IMR-90 (cell line): ENCODE measurements around the gene CIT. TPM values are rescaled to one million over a fixed set of nuclear protein-coding genes. Genes with fewer than 3 reads are reported as not detected.

Experiments used
- ATAC-seq: fragments of 200-7000 bp; cut with Tn5 transposase; 2 replicates; pipeline ENCODE4 v1.9.1; 2020; ENCODE audit warnings: low read depth, mild to moderate bottlenecking, moderate library complexity
- BruUV-seq: library from RNA; stranded (reverse); fragments of 400-500 nt; replicated peaks from 2 replicates; lab custom pipeline; 2021; lab: Mats Ljungman, UMichigan
- CTCF ChIA-PET: fragments of 300-600 bp; formaldehyde crosslinking; extraction: SDS; loops from one replicate; lab custom pipeline; 2021; ENCODE audit warnings: antibody characterized with exemption; lab: Yijun Ruan, JAX
- POLR2A ChIA-PET: fragments of 300-600 bp; sonication (Branson Sonifier 250); formaldehyde crosslinking; loops from one replicate; lab custom pipeline; 2022; ENCODE audit warnings: antibody characterized with exemption; ENCODE audit not compliant: unreplicated experiment; lab: Charles Lee
- DNase-seq: peaks from one replicate; pipeline ENCODE4 v3.0.0; 2013
- H2AFZ ChIP-seq: replicated peaks from 2 replicates; pipeline ENCODE3; 2013; ENCODE audit warnings: low read length, mild to moderate bottlenecking; ENCODE audit not compliant: poor library complexity
- H2AK5ac ChIP-seq: 2 replicates; pipeline ENCODE4 v1.6.1; 2013; ENCODE audit warnings: low read depth, low read length, inconsistent platforms
- H2AK9ac ChIP-seq: replicated peaks from 2 replicates; pipeline ENCODE3; 2013; ENCODE audit warnings: mild to moderate bottlenecking, low read depth, low read length, moderate library complexity; ENCODE audit not compliant: poor library complexity
- H2BK120ac ChIP-seq: 2 replicates; pipeline ENCODE4 v1.6.1; 2013; ENCODE audit warnings: low read depth, low read length, inconsistent platforms
- H2BK15ac ChIP-seq: 3 replicates; pipeline ENCODE4 v1.6.1; 2013; ENCODE audit warnings: low read depth, low read length, inconsistent platforms
- H2BK20ac ChIP-seq: 2 replicates; pipeline ENCODE4 v1.6.1; 2013; ENCODE audit warnings: low read depth, mild to moderate bottlenecking, inconsistent platforms, low read length, moderate library complexity
- H2BK5ac ChIP-seq: 2 replicates; pipeline ENCODE4 v1.6.1; 2013; ENCODE audit warnings: mild to moderate bottlenecking, low read depth, low read length, inconsistent platforms; ENCODE audit not compliant: poor library complexity, severe bottlenecking
- H3K14ac ChIP-seq: replicated peaks from 2 replicates; pipeline ENCODE4 v1.6.1; 2013; ENCODE audit warnings: low read depth, low read length, inconsistent platforms
- H3K18ac ChIP-seq: 2 replicates; pipeline ENCODE4 v1.6.1; 2013; ENCODE audit warnings: low read depth, low read length, control low read depth
- H3K23ac ChIP-seq: 2 replicates; pipeline ENCODE4 v1.6.1; 2013; ENCODE audit warnings: low read depth, low read length, inconsistent platforms
- H3K27ac ChIP-seq: 2 replicates; pipeline ENCODE4 v1.5.1; 2013; ENCODE audit warnings: mild to moderate bottlenecking, control low read depth, low read length; ENCODE audit not compliant: insufficient read depth
- H3K27me3 ChIP-seq: 2 replicates; pipeline ENCODE4 v1.6.1; 2013; ENCODE audit warnings: low read length; ENCODE audit not compliant: control insufficient read depth, insufficient read depth
- H3K36me3 ChIP-seq: 2 replicates; pipeline ENCODE4 v1.6.1; 2013; ENCODE audit warnings: low read length, mixed read lengths; ENCODE audit not compliant: control insufficient read depth, insufficient read depth
- H3K4ac ChIP-seq: 2 replicates; pipeline ENCODE4 v1.6.1; 2013; ENCODE audit warnings: low read depth, low read length, inconsistent platforms
- H3K4me1 ChIP-seq: 2 replicates; pipeline ENCODE4 v1.6.1; 2013; ENCODE audit warnings: low read length, mixed read lengths; ENCODE audit not compliant: control insufficient read depth, insufficient read depth
- H3K4me2 ChIP-seq: 2 replicates; pipeline ENCODE4 v1.6.1; 2013; ENCODE audit warnings: low read depth, mild to moderate bottlenecking, control low read depth, low read length, moderate library complexity
- H3K4me3 ChIP-seq: 2 replicates; pipeline ENCODE4 v1.5.1; 2013; ENCODE audit warnings: low read depth, mild to moderate bottlenecking, control low read depth, low read length, moderate library complexity; ENCODE audit not compliant: insufficient read depth
- H3K56ac ChIP-seq: 2 replicates; pipeline ENCODE4 v1.6.1; 2013; ENCODE audit warnings: low read length, inconsistent platforms; ENCODE audit not compliant: insufficient read depth; ENCODE audit errors: extremely low read depth
- H3K79me1 ChIP-seq, 2 experiments: 2 replicates each; pipeline ENCODE4 v1.6.1; 2013; ENCODE audit warnings: low read length in 2 of 2, inconsistent platforms in 1 of 2, low read depth in 1 of 2
- H3K9ac ChIP-seq: 2 replicates; pipeline ENCODE4 v1.6.1; 2013; ENCODE audit warnings: low read depth, low read length, control low read depth
- H3K9me1 ChIP-seq: 2 replicates; pipeline ENCODE4 v1.6.1; 2013; ENCODE audit warnings: low read length, inconsistent platforms; ENCODE audit not compliant: insufficient read depth
- H3K9me3 ChIP-seq: 2 replicates; pipeline ENCODE4 v1.6.1; 2013; ENCODE audit warnings: low read length; ENCODE audit not compliant: control insufficient read depth, insufficient read depth
- H4K20me1 ChIP-seq: 2 replicates; pipeline ENCODE4 v1.6.1; 2013; ENCODE audit warnings: low read length, inconsistent platforms; ENCODE audit not compliant: insufficient read depth
- H4K5ac ChIP-seq: 2 replicates; pipeline ENCODE4 v1.6.1; 2013; ENCODE audit warnings: mild to moderate bottlenecking, low read depth, low read length, control low read depth
- H4K8ac ChIP-seq, 2 experiments: 2 replicates each; pipeline ENCODE4 v1.6.1; 2013; ENCODE audit warnings: low read depth in 2 of 2, low read length in 2 of 2, control low read depth in 1 of 2, inconsistent platforms in 1 of 2
- H4K91ac ChIP-seq: 2 replicates; pipeline ENCODE4 v1.6.1; 2013; ENCODE audit warnings: low read depth, low read length, inconsistent platforms; ENCODE audit not compliant: insufficient read depth
- SMC3 ChIP-seq: fragments of 150-350 bp; IDR thresholded peaks from 2 replicates; pipeline ENCODE4 v1.6.1; 2016; ENCODE audit warnings: low read depth, mild to moderate bottlenecking, antibody characterized with exemption, low read length, moderate library complexity
- WGBS, 2 experiments: methylation state at CpG; one replicate each; pipeline versions ENCODE4 v1.1.5 to v1.1.7; 2013; ENCODE audit warnings: missing lambda C conversion rate in 2 of 2; ENCODE audit not compliant: insufficient read length in 1 of 2; ENCODE audit errors: extremely low coverage in 2 of 2; 5-methylcytosine and 5-hydroxymethylcytosine counted together
- dilution Hi-C: fragments of 300-500 bp; cut with HindIII; formaldehyde crosslinking; loops from one replicate; pipeline ENCODE4 v1.14.3; 2018; ENCODE audit warnings: low sequenced_read_pairs; ENCODE audit not compliant: unreplicated experiment
- in situ Hi-C: fragments of 300-500 bp; cut with MboI; formaldehyde crosslinking; loops from 3 replicates; pipeline ENCODE4 v1.14.3; 2019; ENCODE audit warnings: low sequenced_read_pairs, inconsistent platforms, mixed read lengths
- intact Hi-C: fragments of 100-400 bp; cut with micrococcal nuclease; formaldehyde crosslinking; loops from 2 replicates; pipeline ENCODE4 v1.10.0; 2022
- polyA plus RNA-seq, 3 experiments: library from polyadenylated mRNA; depleted of rRNA; stranded (reverse); fragments of >200 nt; gene quantifications; 2 replicates each; pipeline ENCODE4 v1.2.3, GENCODE V29; 2012; ENCODE audit warnings: low replicate concordance in 1 of 3
- total RNA-seq: library from RNA; depleted of rRNA; stranded (reverse); fragments of >200 nt; gene quantifications from 2 replicates; pipeline ENCODE4 v1.2.3, GENCODE V29; 2012

The CIT gene
- total and polyA plus RNA-seq, 2 of the 4 experiments (the other 2 are of a cell fraction): 13.1 to 21.0 TPM

- no peak for TF ChIP-seq SMC3
- H3K23ac ChIP-seq: no peak overlapping the region
- no peak overlapping the region for H3K14ac ChIP-seq
- H2BK20ac ChIP-seq: no peak overlapping the region
- H4K91ac ChIP-seq: no peak overlapping the region
- in situ Hi-C loops: no loop called here
- no TSS peak for BruUV-seq
- dilution Hi-C loops: no loop called here
- no peaks in the 10 kb centered on the region for H3K79me1 ChIP-seq
- H3K9me1 ChIP-seq: no peaks in the 10 kb centered on the region
- H3K18ac ChIP-seq: no peak overlapping the region
- no peaks in the 10 kb centered on the region for H3K9me3 ChIP-seq
- H3K27ac ChIP-seq: no peak overlapping the region
- 86% methylated on average over 1 of the region's 9 CpGs; no CpG with 5 or more reads in 1 of the 2 experiments for WGBS, 2 experiments
- H3K56ac ChIP-seq: no peak overlapping the region
- H2AK5ac ChIP-seq: no peak overlapping the region
- no peak overlapping the region for H3K4me2 ChIP-seq
- H2BK120ac ChIP-seq: no peak overlapping the region
- no peak overlapping the region for H4K8ac ChIP-seq
- H2BK5ac ChIP-seq: no peak overlapping the region
- DNase-seq (no peak), ATAC-seq (no peak)
- no peak overlapping the region for H2AFZ ChIP-seq
- no peaks in the 10 kb centered on the region for H4K20me1 ChIP-seq
- H2BK15ac ChIP-seq: no peak overlapping the region
- H3K4me1 ChIP-seq: no peaks in the 10 kb centered on the region
- no peak overlapping the region for H3K9ac ChIP-seq
- no peak overlapping the region for H3K4me3 ChIP-seq
- no peak overlapping the region for H4K5ac ChIP-seq
- intact Hi-C loops: no loop called here
- no peak overlapping the region for H2AK9ac ChIP-seq
- no peaks in the 10 kb centered on the region for H3K27me3 ChIP-seq
- ChIA-PET CTCF (no interaction called here), POLR2A (no interaction called here)
- H3K4ac ChIP-seq: no peak overlapping the region
- H3K36me3 ChIP-seq: peaks cover 9% of the 10 kb centered on the region
Observed at GRCh38 chr12:119751961-119752360, 125.2 kb downstream of the CIT start.
